NCI-H2081 treated with DMSO at 0.1 percent for 48 hours (cell line): Measurements from ENCODE around the gene DNAJC11.
"Not testable (repeated sequence)": the region's sequence is repeated elsewhere in the genome, so short reads cannot be mapped to it uniquely, and the experiment has no call there.

Experiments
- DNase-seq: peaks from one replicate; lab custom pipeline; 2025; lab: John Stamatoyannopoulos, UW

Gene DNAJC11

GRCh38 chr1:6651909-6652308 lies 49.7 kb downstream of the DNAJC11 start:
- DNase-seq, result no peak

- no peak for DNase-seq
Observed at GRCh38 chr1:6648556-6648955, 53.1 kb downstream of the DNAJC11 start.

- no peak for DNase-seq
Observed at GRCh38 chr1:6646499-6647148, 55.0 kb downstream of the DNAJC11 start.

- DNase-seq, result no peak
Observed at GRCh38 chr1:6645018-6645417, 56.6 kb downstream of the DNAJC11 start.

GRCh38 chr1:6640867-6641266 lies 60.7 kb downstream of the DNAJC11 start:
- not testable (repeated sequence) for DNase-seq

- no peak for DNase-seq
Observed at GRCh38 chr1:6638226-6638625, 63.4 kb downstream of the DNAJC11 start.

GRCh38 chr1:6637770-6638169 lies 63.8 kb downstream of the DNAJC11 start:
- no peak for DNase-seq

GRCh38 chr1:6636778-6637177 lies 64.8 kb downstream of the DNAJC11 start:
- DNase-seq, result not testable (repeated sequence)

- DNase-seq, result no peak
Observed at GRCh38 chr1:6635910-6636760, 65.5 kb downstream of the DNAJC11 start.

- DNase-seq, result no peak
Observed at GRCh38 chr1:6635161-6635909, 66.3 kb downstream of the DNAJC11 start.

GRCh38 chr1:6634371-6635052 lies 67.1 kb downstream of the DNAJC11 start:
- no peak for DNase-seq

- no peak for DNase-seq
Observed at GRCh38 chr1:6632588-6633514, 68.8 kb downstream of the DNAJC11 start.

GRCh38 chr1:6631058-6631457 lies 70.6 kb downstream of the DNAJC11 start:
- no peak for DNase-seq

- DNase-seq, result no peak
Observed at GRCh38 chr1:6630027-6630426, 71.6 kb downstream of the DNAJC11 start.

- no peak for DNase-seq
Observed at GRCh38 chr1:6628971-6629479, 72.6 kb downstream of the DNAJC11 start.

- no peak for DNase-seq
Observed at GRCh38 chr1:6627841-6628545, 73.6 kb downstream of the DNAJC11 start.

GRCh38 chr1:6627031-6627430 lies 74.6 kb downstream of the DNAJC11 start:
- DNase-seq, result no peak

- no peak for DNase-seq
Observed at GRCh38 chr1:6625584-6626149, 75.9 kb downstream of the DNAJC11 start.

- DNase-seq, result no peak
Observed at GRCh38 chr1:6624710-6625583, 76.7 kb downstream of the DNAJC11 start, which contains the start of gene THAP3. Gene THAP3 (plus strand): TSS chr1:6624868. CDS start chr1:6625219, 351 bp downstream.
